ENCODE results near the gene OTC. TPM values are rescaled to one million over a fixed set of nuclear protein-coding genes. Genes with fewer than 3 reads are reported as not detected.

OTC gene
- total RNA-seq, 3 donors from 2014 or later: 0.29 to 1.4 (median 0.33) TPM

DNA sequence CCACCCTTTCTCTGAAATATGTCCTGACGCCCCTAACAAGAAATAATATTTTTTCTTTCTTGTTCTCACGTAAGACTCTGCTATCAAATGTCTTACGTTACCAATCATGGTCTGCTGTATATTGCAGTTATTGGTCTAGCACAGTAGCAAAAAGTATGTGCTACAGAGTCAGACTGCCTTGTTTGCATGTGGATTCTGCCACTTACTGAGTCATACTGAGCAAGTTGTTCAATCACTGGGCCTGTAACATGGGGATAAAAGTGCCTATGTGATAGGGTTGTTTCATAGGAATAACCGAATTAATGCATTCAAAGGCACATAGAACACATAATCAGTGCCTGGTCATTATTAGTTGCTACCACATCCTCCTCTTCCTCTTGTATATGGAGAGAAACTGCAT lies 39.2 kb upstream of the OTC start:
- intact Hi-C loops (cut with DNase I; ENCODE audit: low total_unique reads): no loop called here
- no peak for TF ChIP-seq POLR2A (IDR thresholded peaks at IDR 0.05)
- TF ChIP-seq, protein P1, sequence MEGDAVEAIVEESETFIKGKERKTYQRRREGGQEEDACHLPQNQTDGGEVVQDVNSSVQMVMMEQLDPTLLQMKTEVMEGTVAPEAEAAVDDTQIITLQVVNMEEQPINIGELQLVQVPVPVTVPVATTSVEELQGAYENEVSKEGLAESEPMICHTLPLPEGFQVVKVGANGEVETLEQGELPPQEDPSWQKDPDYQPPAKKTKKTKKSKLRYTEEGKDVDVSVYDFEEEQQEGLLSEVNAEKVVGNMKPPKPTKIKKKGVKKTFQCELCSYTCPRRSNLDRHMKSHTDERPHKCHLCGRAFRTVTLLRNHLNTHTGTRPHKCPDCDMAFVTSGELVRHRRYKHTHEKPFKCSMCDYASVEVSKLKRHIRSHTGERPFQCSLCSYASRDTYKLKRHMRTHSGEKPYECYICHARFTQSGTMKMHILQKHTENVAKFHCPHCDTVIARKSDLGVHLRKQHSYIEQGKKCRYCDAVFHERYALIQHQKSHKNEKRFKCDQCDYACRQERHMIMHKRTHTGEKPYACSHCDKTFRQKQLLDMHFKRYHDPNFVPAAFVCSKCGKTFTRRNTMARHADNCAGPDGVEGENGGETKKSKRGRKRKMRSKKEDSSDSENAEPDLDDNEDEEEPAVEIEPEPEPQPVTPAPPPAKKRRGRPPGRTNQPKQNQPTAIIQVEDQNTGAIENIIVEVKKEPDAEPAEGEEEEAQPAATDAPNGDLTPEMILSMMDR (IDR thresholded peaks at IDR 0.05): no peak
- H3K36me3 ChIP-seq: no peaks in the 10 kb centered on the region

DNA sequence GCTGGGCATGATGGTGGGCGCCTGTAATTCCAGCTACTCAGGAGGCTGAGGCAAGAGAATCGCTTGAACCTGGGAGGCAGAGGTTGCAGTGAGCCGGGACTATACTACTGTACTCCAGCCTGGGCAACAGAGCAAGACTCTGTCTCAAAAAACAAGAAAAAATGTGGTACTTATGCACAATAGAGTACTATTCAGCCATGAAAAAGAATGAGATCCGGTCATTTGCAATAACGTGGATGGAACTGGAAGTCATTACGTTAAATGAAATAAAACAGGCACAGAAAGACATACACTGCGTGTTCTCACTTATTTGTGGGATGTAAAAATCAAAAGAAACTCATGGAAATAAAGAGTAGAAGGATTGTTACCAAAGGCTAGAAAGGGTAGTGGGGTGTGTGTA lies 37.2 kb upstream of the OTC start:
- Histone ChIP-seq H3K9me3 (no peaks in the 10 kb centered on the region), H3K27ac (no peak overlapping the region), H3K4me1 (no peaks in the 10 kb centered on the region), H3K4me3 (no peak overlapping the region), H3K36me3 (no peaks in the 10 kb centered on the region), H3K27me3 (peaks cover 0 to 4% of the 10 kb centered on the region in 2 donors)
- intact Hi-C loops (cut with DNase I; ENCODE audit: low total_unique reads): no loop called here
- TF ChIP-seq, protein P1 (IDR thresholded peaks at IDR 0.05): no peak
- TF ChIP-seq POLR2A (IDR thresholded peaks at IDR 0.05) (no peak), POLR2AphosphoS5 (IDR thresholded peaks at IDR 0.05) (no peak)
- no peak for DNase-seq (ENCODE audit: low spot score in 2 of 2)

More for the DNA sequence above, 39.2 kb upstream of the OTC start:
- Histone ChIP-seq H3K4me1 (no peaks in the 10 kb centered on the region), H3K27me3 (peaks cover 0 to 4% of the 10 kb centered on the region in 2 donors), H3K27ac (no peak overlapping the region), H3K9me3 (no peaks in the 10 kb centered on the region), H3K4me3 (no peak overlapping the region)
- no peak for DNase-seq (ENCODE audit: low spot score in 2 of 2)

DNA sequence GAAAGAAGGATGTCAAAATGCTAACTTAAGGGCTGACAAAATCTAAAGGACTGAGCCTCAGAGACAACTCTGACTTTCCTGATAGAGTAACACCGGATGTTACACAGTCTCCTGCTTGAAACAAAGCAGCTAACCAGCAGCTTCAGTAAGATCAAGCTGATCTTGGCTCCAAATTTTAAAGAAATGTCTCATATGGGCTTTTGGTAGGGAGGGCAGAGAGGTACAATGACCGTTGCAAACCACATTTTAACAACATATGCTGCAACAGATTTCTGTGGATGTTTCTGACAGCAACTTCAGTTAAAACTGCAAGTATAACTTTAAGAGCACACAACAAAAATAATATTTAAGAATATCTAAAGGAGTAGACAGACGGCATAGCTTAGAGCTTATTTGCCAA lies 34.2 kb upstream of the OTC start:
- no peak for TF ChIP-seq POLR2A (IDR thresholded peaks at IDR 0.05)
- no peaks in the 10 kb centered on the region for H3K36me3 ChIP-seq
- intact Hi-C loops (cut with DNase I; ENCODE audit: low total_unique reads): no loop called here
- peaks cover 0 to 5% of the 10 kb centered on the region in 2 donors for H3K27me3 ChIP-seq
- no peaks in the 10 kb centered on the region for H3K4me1 ChIP-seq
- H3K4me3 ChIP-seq: no peak overlapping the region
- H3K27ac ChIP-seq: no peak overlapping the region
- H3K9me3 ChIP-seq: no peaks in the 10 kb centered on the region
- no peak for DNase-seq (ENCODE audit: low spot score in 2 of 2)

DNA sequence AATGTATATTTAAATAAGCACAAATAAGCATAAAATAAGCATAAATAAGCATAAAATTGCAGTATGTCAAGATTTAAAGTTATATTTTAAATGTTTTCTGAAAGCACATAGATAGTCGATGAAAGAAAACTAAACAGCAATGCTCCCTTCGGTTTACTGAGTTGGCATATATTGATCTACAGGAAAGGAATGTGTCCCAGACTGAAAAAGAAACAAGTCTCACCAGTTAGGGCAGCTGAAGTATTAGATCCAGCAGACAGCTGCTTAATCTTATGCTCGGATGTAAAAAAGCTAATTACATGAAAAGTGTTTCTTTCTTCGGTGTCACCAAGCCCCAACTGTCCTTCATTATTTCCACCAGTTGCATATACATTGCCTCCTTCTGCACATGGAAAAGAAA lies 33.8 kb upstream of the OTC start:
- intact Hi-C loops (cut with DNase I; ENCODE audit: low total_unique reads): no loop called here
- peaks cover 0 to 5% of the 10 kb centered on the region in 2 donors for H3K27me3 ChIP-seq
- no peaks in the 10 kb centered on the region for H3K9me3 ChIP-seq
- DNase-seq (ENCODE audit: low spot score in 2 of 2): no peak
- TF ChIP-seq POLR2AphosphoS5 (IDR thresholded peaks at IDR 0.05) (no peak), POLR2A (IDR thresholded peaks at IDR 0.05) (no peak)
- TF ChIP-seq, protein P1 (IDR thresholded peaks at IDR 0.05): no peak
- no peaks in the 10 kb centered on the region for H3K4me1 ChIP-seq
- H3K36me3 ChIP-seq: no peaks in the 10 kb centered on the region
- H3K4me3 ChIP-seq: no peak overlapping the region
- H3K27ac ChIP-seq: no peak overlapping the region

DNA sequence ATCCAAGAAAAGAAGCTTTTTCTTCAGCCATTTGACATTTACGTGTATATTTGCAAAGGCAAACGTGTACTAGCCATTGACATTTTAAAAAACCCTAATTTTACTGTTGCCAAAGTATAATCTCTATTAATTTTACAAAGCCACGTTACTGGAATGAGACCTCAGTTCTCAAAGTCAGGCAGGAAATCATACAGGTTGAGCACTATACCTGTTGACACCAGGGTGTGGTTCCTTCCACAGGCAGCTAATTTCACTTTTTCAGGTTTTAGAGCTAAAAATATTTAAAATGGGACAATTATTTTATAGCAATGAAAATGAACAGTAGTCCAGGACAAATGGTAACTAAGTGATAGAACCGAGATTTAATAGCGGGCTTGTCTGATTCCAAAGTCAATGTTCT lies 31.6 kb upstream of the OTC start:
- no peak overlapping the region for H3K27ac ChIP-seq
- no peaks in the 10 kb centered on the region for H3K36me3 ChIP-seq
- no peaks in the 10 kb centered on the region for H3K9me3 ChIP-seq
- peaks cover 0 to 10% of the 10 kb centered on the region in 2 donors for H3K27me3 ChIP-seq
- TF ChIP-seq POLR2AphosphoS5 (IDR thresholded peaks at IDR 0.05) (no peak), POLR2A (IDR thresholded peaks at IDR 0.05) (no peak)
- TF ChIP-seq, protein P1 (IDR thresholded peaks at IDR 0.05): no peak
- no peak overlapping the region for H3K4me3 ChIP-seq
- DNase-seq (ENCODE audit: low spot score in 2 of 2): no peak
- no peaks in the 10 kb centered on the region for H3K4me1 ChIP-seq
- intact Hi-C loops (cut with DNase I; ENCODE audit: low total_unique reads): no loop called here

DNA sequence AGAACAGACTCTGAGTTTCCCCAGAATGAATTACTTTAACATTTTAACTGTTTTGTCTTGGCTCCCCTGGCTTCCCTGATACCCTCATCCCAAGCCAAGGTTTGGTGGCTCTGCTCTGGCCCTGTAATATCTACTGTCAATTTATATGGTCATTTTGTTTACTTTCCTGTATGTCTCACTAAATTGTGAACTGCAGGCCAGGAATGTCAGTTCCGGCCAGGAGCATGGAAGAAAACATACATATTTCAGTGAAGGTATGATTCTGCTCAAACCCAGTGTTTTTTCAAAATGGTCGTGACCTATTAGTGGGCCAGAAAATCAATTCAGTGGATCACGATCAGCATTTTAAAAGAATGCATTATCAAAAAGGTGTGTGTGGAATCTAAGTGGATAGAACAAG lies 26.3 kb upstream of the OTC start:
- Histone ChIP-seq H3K9me3 (no peaks in the 10 kb centered on the region), H3K4me3 (peak overlapping the region; percentile 58 to 70 (median 64)), H3K36me3 (no peaks in the 10 kb centered on the region), H3K27me3 (peaks cover 0 to 20% of the 10 kb centered on the region in 2 donors), H3K4me1 (no peaks in the 10 kb centered on the region), H3K27ac (peak overlapping the region; percentile 93 to 94)
- no peak for TF ChIP-seq POLR2AphosphoS5 (IDR thresholded peaks at IDR 0.05)
- TF ChIP-seq, protein P1 (IDR thresholded peaks at IDR 0.05): no peak
- DNase-seq (ENCODE audit: low spot score in 2 of 2): no peak
- intact Hi-C loops (cut with DNase I; ENCODE audit: low total_unique reads): no loop called here
